ENCODE measurements around the gene ARCN1. TPM values are rescaled to one million over a fixed set of nuclear protein-coding genes. Genes with fewer than 3 reads are reported as not detected.

Gene ARCN1
- total RNA-seq, 1 donor from 2014 or later = 99.4 TPM

DNA sequence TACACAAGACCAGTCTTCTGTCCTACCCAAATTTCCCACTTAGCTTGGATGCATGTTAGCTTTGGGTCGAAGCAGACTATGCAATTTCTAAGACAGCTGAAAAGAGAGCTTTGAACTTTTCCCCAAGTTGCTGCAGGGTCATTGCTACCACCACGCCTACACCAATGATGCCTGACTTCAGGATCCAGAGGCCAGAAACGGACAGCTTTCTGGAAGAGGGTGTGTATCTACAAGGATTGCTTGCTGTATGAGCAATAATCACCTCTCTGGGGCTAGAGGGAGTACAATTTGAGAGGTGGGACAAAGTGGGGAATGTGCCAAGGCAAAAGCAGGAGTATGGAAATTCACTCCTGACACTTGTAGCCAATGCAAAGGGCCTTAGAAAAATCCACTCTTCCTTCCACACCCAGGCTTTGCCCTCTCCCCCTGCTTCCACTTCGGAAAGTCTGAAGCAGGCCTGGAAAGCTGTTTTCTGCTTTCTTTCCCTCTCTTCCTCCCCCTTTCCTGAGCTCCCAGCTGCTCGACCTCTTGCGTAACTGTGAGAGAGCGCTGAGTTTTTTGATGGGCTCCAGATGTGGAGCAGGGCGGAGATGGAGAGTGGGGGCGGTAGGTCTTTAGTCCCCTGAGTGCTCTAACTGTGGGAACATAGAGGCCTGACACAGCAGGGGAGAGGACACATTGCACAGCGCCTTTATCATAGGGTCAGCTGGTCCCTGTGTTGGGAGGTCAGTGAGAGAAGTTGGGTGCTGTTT, 33.1 kb downstream of the ARCN1 start:
- peak; percentile 83 for DNase-seq
- no peaks in the 10 kb centered on the region for H3K27me3 ChIP-seq (ENCODE audit: low read depth)

DNA sequence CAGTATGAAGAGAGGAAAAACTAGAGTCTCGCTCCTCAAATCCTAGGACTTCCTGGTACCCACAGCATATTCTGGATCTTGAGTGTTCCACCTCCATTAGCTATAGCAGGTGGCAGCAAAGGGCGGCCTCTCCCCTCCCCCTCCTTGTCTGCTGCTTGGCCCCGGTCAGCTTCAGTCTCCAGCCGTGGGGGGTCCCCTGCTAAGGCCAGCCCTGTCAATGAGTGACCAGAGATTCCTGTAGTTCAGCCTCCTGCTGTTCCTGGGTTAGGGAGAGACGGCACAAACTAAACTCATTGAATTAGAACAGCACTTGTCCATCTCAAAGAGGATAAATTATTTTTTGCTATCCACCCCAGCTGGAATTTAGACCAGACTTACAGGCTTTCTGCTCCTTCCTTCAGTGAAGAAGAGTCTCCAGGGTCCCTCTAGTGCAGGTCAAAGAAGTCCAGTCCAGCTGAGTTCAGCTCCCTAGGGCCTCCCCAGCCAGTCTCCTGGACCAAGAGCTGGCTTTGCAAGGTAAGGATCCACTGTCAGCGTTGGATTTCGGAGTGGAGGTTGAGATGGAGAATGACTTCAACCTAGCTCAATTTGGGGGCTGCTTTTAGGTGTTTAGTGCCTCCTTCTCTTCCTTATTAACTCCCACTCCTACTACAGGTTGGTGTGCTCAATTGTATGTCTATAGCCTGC, 34.1 kb downstream of the ARCN1 start:
- intact Hi-C loops (cut with micrococcal nuclease) = no loop called here
- Histone ChIP-seq H3K9me3 (replicated peaks) (no peaks in the 10 kb centered on the region), H3K4me3 (peak overlapping the region; percentile 79), H3K36me3 (peaks cover 21% of the 10 kb centered on the region), H3K27ac (replicated peaks) (peak overlapping the region; percentile 93), H3K4me1 (peaks cover 85% of the 10 kb centered on the region), H3K27me3 (ENCODE audit: low read depth) (no peaks in the 10 kb centered on the region)
- TF ChIP-seq, protein P1, sequence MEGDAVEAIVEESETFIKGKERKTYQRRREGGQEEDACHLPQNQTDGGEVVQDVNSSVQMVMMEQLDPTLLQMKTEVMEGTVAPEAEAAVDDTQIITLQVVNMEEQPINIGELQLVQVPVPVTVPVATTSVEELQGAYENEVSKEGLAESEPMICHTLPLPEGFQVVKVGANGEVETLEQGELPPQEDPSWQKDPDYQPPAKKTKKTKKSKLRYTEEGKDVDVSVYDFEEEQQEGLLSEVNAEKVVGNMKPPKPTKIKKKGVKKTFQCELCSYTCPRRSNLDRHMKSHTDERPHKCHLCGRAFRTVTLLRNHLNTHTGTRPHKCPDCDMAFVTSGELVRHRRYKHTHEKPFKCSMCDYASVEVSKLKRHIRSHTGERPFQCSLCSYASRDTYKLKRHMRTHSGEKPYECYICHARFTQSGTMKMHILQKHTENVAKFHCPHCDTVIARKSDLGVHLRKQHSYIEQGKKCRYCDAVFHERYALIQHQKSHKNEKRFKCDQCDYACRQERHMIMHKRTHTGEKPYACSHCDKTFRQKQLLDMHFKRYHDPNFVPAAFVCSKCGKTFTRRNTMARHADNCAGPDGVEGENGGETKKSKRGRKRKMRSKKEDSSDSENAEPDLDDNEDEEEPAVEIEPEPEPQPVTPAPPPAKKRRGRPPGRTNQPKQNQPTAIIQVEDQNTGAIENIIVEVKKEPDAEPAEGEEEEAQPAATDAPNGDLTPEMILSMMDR (IDR thresholded peaks at IDR 0.05; ENCODE audit: borderline replicate concordance) = no peak
- DNase-seq = peak; percentile 53

More for the DNA sequence above, 33.1 kb downstream of the ARCN1 start:
- intact Hi-C loops (cut with micrococcal nuclease) = no loop called here
- TF ChIP-seq, protein P1 (IDR thresholded peaks at IDR 0.05; ENCODE audit: borderline replicate concordance) = no peak
- peak overlapping the region; percentile 93 for H3K27ac ChIP-seq (replicated peaks)
- peak overlapping the region; percentile 79 for H3K4me3 ChIP-seq
- H3K9me3 ChIP-seq (replicated peaks) = no peaks in the 10 kb centered on the region
- H3K4me1 ChIP-seq = peaks cover 78% of the 10 kb centered on the region
- H3K36me3 ChIP-seq = peaks cover 31% of the 10 kb centered on the region

DNA sequence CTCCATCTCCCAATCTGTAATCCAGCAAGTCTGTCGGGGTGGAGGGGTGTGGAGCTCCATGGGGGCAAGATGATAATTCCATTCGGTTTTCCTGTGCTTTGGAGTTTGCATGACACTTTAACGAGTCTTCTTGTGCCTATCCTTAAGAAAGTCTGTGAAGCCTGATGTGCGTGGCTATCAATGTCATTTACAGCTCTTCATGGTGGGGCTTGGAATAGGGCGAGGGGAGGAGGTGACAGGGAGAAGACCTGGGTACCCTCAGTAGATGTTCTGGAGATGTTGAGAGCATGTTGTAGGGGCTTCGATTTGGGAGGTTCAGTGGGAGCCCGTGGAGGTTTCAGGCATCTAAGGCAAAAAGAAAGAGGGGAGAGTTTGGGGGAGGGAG, 34.6 kb downstream of the ARCN1 start:
- Histone ChIP-seq H3K36me3 (peaks cover 16% of the 10 kb centered on the region), H3K4me1 (peaks cover 85% of the 10 kb centered on the region), H3K4me3 (peak overlapping the region; percentile 79), H3K27me3 (ENCODE audit: low read depth) (no peaks in the 10 kb centered on the region), H3K9me3 (replicated peaks) (no peaks in the 10 kb centered on the region), H3K27ac (replicated peaks) (peak overlapping the region; percentile 93)
- intact Hi-C loops (cut with micrococcal nuclease) = no loop called here
- TF ChIP-seq, protein P1 (IDR thresholded peaks at IDR 0.05; ENCODE audit: borderline replicate concordance) = no peak
- no peak for DNase-seq

DNA sequence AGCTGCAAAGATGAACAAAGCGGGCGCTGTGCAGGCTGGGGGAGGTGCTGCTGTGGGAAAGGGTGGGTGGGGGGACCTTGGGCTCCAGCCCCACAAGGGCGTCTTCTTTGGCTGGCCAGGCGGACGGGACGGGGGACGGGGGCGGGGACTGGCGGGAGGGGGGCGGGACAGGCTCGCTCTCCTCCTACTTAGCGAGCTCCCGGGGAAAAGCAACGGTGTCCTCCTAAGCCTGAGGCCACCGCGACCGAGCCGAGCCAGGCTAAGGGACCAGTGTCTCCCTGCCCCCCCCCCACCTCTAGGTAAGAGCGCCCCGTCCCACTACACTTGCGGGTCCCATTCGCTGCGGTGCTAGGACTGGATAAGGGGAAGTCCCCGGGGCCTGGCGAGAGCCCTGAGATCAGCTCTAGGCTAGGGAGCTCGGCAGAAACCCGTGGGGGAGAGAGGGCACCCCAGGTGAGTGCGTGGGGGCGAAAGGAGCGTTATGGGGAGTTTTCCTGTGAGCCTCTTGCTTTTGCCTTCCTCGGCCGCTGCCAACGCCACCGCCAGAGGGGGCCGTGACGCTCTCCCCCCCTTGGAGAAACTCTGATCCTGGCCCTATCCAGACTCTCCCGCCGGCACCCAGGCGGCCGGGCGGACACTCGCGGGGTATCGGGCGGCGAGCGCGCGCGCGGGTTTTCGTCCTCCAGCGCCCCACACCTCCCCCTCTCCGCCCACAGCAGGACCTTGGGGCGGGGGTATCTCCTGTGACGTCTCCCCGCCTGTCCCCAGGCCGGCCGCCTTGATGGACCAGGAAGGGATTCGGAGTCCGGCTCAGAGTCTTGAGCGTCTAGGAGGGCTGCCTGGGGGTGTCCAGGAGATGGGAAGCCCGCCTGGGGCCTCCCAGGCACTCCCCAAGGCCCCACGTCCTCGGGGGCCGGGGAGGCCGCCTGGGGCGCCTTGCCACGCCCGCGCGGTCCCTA, 35.5 kb downstream of the ARCN1 start, which contains the start of gene PHLDB1:
PHLDB1 (plus strand) TSS at position 215 of the 959 bp plus-strand sequence. CDS start 6,222 bp downstream, outside the sequence.
- Histone ChIP-seq H3K4me3 (peak within 1 kb of the TSS; percentile 79), H3K9me3 (replicated peaks) (no peaks in the 10 kb centered on the region), H3K27me3 (ENCODE audit: low read depth) (no peaks in the 10 kb centered on the region), H3K27ac (replicated peaks) (peak within 1 kb of the TSS; percentile 93), H3K36me3 (peaks cover 8% of the 10 kb centered on the region), H3K4me1 (peaks cover 89% of the 10 kb centered on the region)
- TF ChIP-seq, protein P1 (IDR thresholded peaks at IDR 0.05; ENCODE audit: borderline replicate concordance) = peak; percentile 65
- intact Hi-C loops (cut with micrococcal nuclease) = no loop called here
- peak; percentile 82 for DNase-seq

Measured in left ventricle myocardium inferior (tissue), 1 donor.